GM19463 (cell line): ENCODE measurements around the gene TGFB2.

Experiments used
- ATAC-seq: cut with Tn5 transposase; IDR thresholded peaks from one replicate; pipeline ENCODE4 v1.9.1; 2021; ENCODE audit warnings: mild to moderate bottlenecking, moderate library complexity; ENCODE audit not compliant: unreplicated experiment

Gene TGFB2

DNA sequence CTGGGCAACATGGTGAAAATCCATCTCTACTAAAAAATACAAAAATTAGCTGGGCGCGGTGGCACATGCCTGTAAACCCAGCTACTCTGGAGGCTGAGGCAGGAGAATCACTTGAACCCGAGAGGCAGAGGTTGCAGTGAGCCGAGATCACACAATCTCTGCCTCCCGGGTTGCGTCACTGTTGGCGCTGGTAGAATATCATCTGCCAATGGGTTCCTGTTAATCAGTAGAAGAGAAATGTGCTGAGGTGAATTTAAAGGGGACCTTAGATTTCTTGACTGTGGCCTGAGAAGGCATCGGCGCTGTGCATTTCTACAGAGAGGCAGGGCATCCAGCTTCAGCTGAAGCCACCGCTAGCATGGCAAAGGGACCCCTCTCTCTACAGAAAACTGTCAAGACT, 68.0 kb downstream of the TGFB2 start:
- no peak for ATAC-seq

DNA sequence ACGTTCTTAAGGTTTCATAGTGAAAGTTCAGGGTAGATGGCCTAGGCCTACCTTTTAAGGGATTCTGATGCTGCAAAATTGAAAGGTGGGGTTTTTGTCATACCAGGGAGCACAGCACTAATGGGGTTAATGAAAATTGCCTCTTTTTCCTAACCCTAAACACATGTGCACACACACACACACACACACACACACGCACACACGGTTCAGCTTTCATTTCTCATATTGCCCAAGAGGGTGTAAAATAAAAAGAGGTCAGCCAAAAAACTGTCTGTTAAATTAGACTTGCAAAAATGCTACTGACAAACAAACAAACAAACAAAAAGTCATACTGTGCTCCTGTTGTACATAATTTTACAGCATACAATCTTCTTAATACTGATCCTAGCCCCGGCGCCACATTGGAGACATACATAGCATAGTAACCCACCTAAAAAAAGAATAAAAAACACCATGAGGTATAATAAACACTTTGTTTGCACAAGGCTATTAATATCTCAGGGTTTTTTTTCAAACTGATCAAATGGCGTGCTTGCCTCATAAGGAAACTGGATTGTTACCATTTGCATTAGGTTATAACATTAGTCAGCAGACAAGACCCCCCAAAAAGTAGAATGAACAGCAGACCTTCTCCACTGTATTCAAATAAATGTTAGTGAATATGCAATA, 69.1 kb downstream of the TGFB2 start:
- ATAC-seq: no peak

DNA sequence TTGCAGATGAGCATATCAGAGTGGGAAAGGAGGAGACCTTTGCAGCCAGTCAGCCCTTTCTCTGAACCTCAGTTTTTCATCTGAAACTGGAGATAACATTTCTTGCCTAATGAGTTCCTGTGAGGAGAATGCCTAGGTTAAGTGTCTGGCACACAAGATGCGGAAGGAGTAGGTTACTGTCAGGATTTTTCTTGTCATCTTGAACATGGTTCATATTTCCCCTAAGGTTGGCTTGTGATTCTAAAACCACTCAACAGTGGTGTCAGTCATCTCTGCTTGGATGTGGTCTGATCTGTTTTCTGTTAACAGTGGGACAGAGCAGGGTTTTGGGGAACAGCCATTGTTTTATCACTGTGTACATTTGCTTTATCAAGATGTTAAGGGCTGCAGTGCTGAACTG, 70.6 kb downstream of the TGFB2 start:
- ATAC-seq: no peak

DNA sequence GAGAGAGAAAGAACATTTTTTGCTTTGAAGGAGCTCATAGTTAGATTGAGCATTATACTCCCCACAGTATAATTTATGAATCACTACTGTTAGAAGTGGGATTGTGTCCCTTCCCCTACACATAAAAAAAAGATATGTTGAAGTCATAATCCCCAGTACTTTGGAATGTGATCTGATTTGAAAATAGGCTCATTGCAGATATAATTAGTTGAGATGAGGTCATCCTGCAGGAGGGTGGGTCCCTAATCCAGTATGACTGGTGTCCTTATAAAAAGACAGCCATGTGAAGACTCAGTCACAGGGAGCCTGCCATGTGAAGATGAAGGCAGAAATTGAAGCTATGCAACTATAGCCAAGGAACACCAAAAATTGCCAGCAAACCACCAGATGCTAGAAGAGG, 76.4 kb downstream of the TGFB2 start:
- no peak for ATAC-seq

DNA sequence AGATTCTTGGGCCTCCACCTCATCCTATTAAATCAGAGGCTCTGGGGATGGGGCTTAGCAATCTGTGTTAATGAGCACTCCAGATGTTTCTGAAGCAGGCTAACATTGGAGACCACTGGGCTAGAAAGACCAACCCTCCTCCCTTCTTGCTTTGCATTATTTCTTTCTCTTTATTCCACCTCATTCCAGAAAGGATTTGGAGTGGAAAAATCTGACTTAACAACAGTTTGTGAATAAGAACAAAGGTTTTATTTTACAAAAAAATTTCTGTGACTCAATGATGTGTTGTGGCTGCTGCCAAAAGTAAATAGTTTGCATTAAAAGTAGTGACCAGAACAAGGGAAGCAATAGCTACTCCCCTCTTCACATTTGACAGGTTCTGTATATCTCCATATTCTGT, 79.4 kb downstream of the TGFB2 start:
- no peak for ATAC-seq

DNA sequence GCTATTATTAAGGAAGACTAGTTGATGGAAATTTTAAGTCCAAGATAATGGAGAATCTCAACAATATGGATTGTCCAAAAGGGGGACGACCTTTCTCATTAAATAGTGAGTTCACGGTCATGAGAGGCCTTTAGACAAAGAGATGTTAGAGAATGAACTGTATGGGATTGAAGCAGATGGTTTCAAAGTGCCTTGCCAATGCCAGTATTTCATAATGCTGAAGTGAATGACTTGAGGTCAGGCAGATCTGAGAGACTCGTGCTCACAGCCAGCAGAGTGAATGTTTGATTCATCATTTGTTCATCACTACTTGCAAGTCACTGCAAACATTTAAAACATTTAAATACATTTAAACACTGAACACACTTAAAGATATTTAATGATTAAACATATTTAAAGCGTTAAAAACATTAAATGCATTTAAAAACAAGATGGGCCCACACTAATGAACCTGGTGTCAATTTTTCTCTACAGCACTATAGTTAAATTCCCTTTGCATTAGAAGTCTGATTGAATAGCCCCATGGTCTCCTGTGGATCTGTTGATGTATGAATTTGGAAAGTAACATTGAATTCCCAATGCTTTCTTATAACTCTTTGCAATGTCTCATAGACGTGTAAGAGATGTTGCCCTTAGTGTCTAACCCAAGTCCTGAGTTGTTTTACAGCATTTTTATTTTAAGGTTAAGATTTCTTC, 80.7 kb downstream of the TGFB2 start:
- ATAC-seq: no peak

DNA sequence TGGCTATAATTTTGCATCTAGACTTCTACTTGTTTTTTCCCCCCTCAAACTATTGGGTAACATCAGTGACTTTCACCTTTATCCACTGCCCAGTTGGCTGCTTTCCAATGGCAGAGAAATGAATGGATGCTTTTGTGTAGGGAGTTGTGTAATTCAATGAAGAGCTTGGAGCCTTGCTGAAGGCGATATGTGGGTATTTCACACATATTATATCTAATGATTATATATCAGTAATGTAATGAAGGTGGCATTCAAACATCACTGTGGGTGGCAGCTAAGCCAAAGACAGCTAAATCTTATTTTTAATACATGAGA, 81.2 kb downstream of the TGFB2 start:
- ATAC-seq: no peak

- no peak for ATAC-seq
Measured at GRCh38 chr1:218429301-218429700, 84.2 kb downstream of the TGFB2 start.

DNA sequence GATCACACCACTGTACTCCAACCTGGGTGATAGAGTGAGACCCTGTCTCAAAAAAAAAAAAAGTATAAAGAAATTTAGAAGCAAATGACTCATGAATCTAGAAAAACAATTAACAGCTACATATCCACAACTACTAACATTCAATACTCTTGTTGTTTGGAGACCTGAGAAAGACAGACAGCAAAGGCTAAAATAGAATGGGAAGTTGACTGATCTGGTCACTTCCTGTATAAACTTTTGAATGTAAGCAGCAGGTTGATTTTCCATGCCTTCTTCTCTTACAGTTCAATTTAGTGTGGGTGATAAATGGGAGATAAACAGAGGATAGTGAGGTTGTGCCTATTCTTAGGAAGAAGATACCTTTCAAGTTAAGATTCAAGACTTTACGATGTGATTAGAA, 85.2 kb downstream of the TGFB2 start:
- ATAC-seq: no peak

DNA sequence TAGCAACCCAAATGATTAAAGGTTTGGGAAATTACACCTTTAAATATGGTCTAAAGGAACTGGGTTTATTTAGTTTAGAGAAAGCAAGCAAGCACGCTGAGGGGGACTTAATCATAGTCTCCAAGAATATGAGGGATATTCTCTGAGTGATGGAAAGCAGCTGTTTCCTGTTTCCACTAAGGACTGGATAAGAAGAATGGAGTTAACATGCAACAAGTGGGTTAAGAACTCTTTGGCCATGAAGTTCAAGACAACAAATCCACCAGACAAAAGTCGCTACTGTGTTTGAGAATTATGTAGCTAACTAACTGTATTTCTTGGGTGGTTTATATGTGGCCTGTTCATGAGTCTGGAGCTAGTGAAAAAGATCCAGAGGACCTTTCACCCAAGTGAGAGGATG, 85.7 kb downstream of the TGFB2 start:
- no peak for ATAC-seq

GRCh38 chr1:218431476-218431875, 86.3 kb downstream of the TGFB2 start:
- no peak for ATAC-seq

DNA sequence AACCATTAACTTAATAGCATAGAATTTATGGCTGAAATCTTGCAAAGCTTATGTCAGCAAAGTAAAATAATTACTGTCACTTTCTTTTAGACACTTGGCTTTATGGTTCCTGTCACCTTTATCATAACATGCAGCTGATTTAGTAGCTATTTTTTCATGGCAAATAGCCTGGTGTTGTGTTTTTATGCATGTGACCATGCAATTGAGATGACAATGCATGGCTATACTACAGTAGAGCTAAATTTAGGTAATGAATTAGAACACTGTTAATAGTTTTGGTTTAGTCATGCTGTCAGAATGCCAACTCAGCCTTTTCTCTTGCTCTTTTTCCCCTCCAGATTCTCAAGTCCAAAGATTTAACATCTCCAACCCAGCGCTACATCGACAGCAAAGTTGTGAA, 88.6 kb downstream of the TGFB2 start:
- ATAC-seq: no peak

DNA sequence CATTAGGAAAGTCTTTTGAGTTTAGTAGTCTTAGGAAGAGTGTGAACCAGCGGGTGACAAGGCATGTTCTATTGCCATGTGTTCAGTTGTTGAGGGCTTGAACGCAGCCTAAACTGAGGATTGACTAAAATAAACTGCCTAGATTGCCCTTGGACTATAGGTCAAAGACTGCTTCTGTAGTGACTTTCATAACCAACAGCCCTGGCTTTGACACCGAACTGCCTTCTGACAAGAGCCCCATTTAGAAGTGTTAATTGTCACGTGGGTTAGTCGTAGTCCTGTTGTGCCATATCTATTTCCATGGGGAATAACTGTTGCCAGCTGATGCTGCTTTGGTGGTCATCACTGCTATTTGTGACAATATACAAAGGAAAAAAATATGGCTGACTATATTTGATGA, 90.4 kb downstream of the TGFB2 start:
- no peak for ATAC-seq

DNA sequence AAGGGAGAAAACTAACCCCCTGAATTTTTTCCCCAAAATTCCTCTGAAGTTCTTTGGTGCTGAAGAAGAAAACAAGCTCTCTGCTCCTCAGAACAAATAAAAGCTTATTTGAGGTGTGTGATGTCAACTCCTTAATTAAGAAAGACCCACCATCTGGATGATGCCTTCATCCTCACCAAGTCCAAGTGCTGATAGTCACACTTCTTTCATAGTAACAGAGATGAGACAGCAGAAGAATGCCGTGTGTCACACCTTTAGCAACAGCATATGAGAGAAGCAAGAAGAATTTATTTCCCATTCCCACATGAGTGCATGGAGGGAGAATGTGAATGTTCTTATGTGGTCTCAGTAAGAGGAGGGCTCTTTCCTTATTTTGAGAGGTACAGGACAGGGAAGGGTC, 91.2 kb downstream of the TGFB2 start:
- no peak for ATAC-seq

- ATAC-seq: no peak
Measured at GRCh38 chr1:218436997-218437396, 91.9 kb downstream of the TGFB2 start.

DNA sequence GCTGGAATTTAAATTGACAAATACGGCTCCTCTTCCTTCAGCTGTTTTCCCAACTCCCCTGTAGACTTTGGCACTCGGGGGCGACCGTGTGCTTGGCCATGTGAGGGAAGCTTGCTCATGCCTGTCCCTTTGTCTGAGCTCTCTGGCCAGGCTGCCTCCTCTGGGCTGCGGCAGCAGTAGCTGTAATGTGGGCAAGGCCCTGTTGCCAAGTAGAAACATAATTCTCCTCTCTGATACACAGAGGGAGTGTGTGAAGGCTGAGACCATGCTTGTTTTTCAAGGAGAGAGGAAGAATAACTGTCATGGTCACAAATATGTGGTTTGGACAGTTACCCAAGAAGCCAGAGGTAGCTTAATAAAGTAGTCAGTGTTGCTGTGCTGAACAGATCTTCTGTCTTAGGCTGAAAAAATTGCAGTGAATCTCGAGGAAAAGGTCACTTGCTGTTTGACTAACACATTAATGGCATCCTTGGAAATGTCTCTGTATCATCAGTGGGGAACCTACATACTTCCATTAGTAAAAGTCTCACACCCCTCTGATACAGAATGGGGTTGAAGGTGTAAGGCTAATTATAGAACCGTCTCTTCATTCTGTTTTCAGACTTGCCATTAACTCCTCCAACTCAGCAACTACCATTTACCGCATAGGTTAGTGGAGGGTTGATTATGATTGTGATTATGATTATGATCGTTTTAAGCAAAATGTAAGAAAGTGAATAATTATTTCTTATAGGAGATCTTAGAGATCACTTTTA, 94.6 kb downstream of the TGFB2 start:
- no peak for ATAC-seq

DNA sequence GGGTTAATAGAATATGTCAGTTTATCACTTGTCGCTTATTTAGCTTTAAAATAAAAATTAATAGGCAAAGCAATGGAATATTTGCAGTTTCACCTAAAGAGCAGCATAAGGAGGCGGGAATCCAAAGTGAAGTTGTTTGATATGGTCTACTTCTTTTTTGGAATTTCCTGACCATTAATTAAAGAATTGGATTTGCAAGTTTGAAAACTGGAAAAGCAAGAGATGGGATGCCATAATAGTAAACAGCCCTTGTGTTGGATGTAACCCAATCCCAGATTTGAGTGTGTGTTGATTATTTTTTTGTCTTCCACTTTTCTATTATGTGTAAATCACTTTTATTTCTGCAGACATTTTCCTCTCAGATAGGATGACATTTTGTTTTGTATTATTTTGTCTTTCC, 98.1 kb downstream of the TGFB2 start:
- no peak for ATAC-seq

- ATAC-seq: no peak
Measured at GRCh38 chr1:218444173-218444572, 99.0 kb downstream of the TGFB2 start.

- ATAC-seq: no peak
Measured at GRCh38 chr1:218444588-218444987, 99.5 kb downstream of the TGFB2 start.

GRCh38 chr1:218447010-218447689, 102.0 kb downstream of the TGFB2 start:
- ATAC-seq: no peak

GRCh38 chr1:218451415-218451814, 106.3 kb downstream of the TGFB2 start:
- no peak for ATAC-seq
